H1 (cell line): Measurements from ENCODE around the gene SLC6A2. TPM values are rescaled to one million over a fixed set of nuclear protein-coding genes. Genes with fewer than 3 reads are reported as not detected.

Experiments
- CTCF ChIA-PET: fragments of 300-600 bp; sonication (Branson Sonifier 250); formaldehyde crosslinking; loops from one replicate; lab custom pipeline; 2021; ENCODE audit not compliant: partially characterized antibody; lab: Charles Lee
- POLR2A ChIA-PET: fragments of 300-600 bp; sonication (Branson Sonifier 250); formaldehyde crosslinking; loops from one replicate; lab custom pipeline; 2021; ENCODE audit warnings: inconsistent platforms; ENCODE audit not compliant: partially characterized antibody; lab: Charles Lee
- DNase-seq, 2 experiments: peaks; one replicate each; pipeline versions ENCODE4 v3.0.0 to v3.0.0-alpha.2; 2010 to 2022; ENCODE audit warnings: low spot score in 2 of 2, low read depth in 1 of 2, mixed read lengths in 1 of 2
- FAIRE-seq: peaks from 2 replicates; lab custom pipeline; 2011; peaks lifted over from hg19 to GRCh38; lab: Jason Lieb, UNC
- H2AFZ ChIP-seq: 2 replicates; pipeline ENCODE4 v1.8.1; 2012; ENCODE audit warnings: low read length, inconsistent platforms
- H2AK5ac ChIP-seq: 2 replicates; pipeline ENCODE4 v1.6.1; 2013; ENCODE audit warnings: low read depth, low read length
- H2BK120ac ChIP-seq: replicated peaks from 2 replicates; pipeline ENCODE3; 2013; ENCODE audit warnings: low read depth, low read length, inconsistent platforms
- H2BK12ac ChIP-seq: 2 replicates; pipeline ENCODE4 v1.6.1; 2013; ENCODE audit warnings: low read depth, low read length
- H2BK15ac ChIP-seq: 2 replicates; pipeline ENCODE4 v1.6.1; 2013; ENCODE audit warnings: low read length
- H2BK20ac ChIP-seq: 2 replicates; pipeline ENCODE4 v1.6.1; 2013; ENCODE audit warnings: low read length
- H2BK5ac ChIP-seq: 2 replicates; pipeline ENCODE4 v1.6.1; 2013; ENCODE audit warnings: low read depth, low read length
- H3K14ac ChIP-seq: 2 replicates; pipeline ENCODE4 v1.6.1; 2013; ENCODE audit warnings: inconsistent platforms; ENCODE audit not compliant: insufficient read length
- H3K18ac ChIP-seq: 2 replicates; pipeline ENCODE4 v1.6.1; 2013; ENCODE audit warnings: low read length; ENCODE audit errors: extremely low read depth
- H3K23ac ChIP-seq: 2 replicates; pipeline ENCODE4 v1.6.1; 2013; ENCODE audit warnings: inconsistent platforms; ENCODE audit not compliant: insufficient read length
- H3K23me2 ChIP-seq: 2 replicates; pipeline ENCODE4 v1.6.1; 2013; ENCODE audit warnings: low read depth, low read length
- H3K27ac ChIP-seq: 2 replicates; pipeline ENCODE4 v1.6.1; 2011; ENCODE audit warnings: low read depth, low read length, inconsistent platforms
- H3K27me3 ChIP-seq, 4 experiments: replicated peaks in 1 of 4; 1 replicate in 1 of 4; 2 replicates in 3 of 4; pipeline versions ENCODE4 v1.6.1 to v1.8.1; 2011 to 2013; ENCODE audit warnings: low read length in 3 of 4, mild to moderate bottlenecking in 3 of 4, inconsistent platforms in 2 of 4, mixed read lengths in 2 of 4, moderate library complexity in 1 of 4; ENCODE audit not compliant: control insufficient read depth in 3 of 4, insufficient read depth in 3 of 4; ENCODE audit errors: extremely low read depth in 1 of 4
- H3K36me3 ChIP-seq, 4 experiments: 2 replicates each; pipeline versions ENCODE4 v1.6.1 to v1.8.1; 2011 to 2013; ENCODE audit warnings: mild to moderate bottlenecking in 4 of 4, low read length in 3 of 4, moderate library complexity in 2 of 4, control low read depth in 1 of 4, inconsistent platforms in 1 of 4; ENCODE audit not compliant: insufficient read depth in 4 of 4, control insufficient read depth in 2 of 4
- H3K4ac ChIP-seq: replicated peaks from 2 replicates; pipeline ENCODE3; 2013; ENCODE audit warnings: low read length, low read depth, mixed read lengths, inconsistent platforms; ENCODE audit not compliant: insufficient read length
- H3K4me1 ChIP-seq, 4 experiments: replicated peaks in 1 of 4; 1 replicate in 1 of 4; 2 replicates in 3 of 4; pipeline versions ENCODE4 v1.6.1 to v1.8.1; 2011 to 2013; ENCODE audit warnings: low read length in 3 of 4, inconsistent platforms in 2 of 4, mixed read lengths in 1 of 4; ENCODE audit not compliant: insufficient read depth in 4 of 4, control insufficient read depth in 3 of 4
- H3K4me2 ChIP-seq, 2 experiments: 2 replicates each; pipeline versions ENCODE4 v1.6.1 to v1.8.1; 2011 to 2013; ENCODE audit warnings: low read depth in 2 of 2, low read length in 2 of 2, control low read depth in 1 of 2, inconsistent platforms in 1 of 2, mild to moderate bottlenecking in 1 of 2; ENCODE audit not compliant: insufficient read depth in 1 of 2
- H3K4me3 ChIP-seq, 4 experiments: fragments of 200-600, 300-600 bp in 1 of 4; sonication (generic), shearing (Covaris generic), sonication (Bioruptor Twin) in 1 of 4; 2 replicates each; pipeline versions ENCODE4 v1.5.1 to v1.8.1; 2011 to 2016; ENCODE audit warnings: low read length in 4 of 4, low read depth in 3 of 4, control low read depth in 2 of 4, inconsistent platforms in 2 of 4, mild to moderate bottlenecking in 2 of 4, mixed read lengths in 1 of 4, moderate library complexity in 1 of 4; ENCODE audit not compliant: insufficient read depth in 2 of 4; ENCODE audit errors: extremely low read depth in 1 of 4
- H3K56ac ChIP-seq: replicated peaks from 2 replicates; pipeline ENCODE3; 2013; ENCODE audit warnings: low read depth, mild to moderate bottlenecking, mixed read lengths, low read length, inconsistent platforms; ENCODE audit not compliant: insufficient read length
- H3K79me1 ChIP-seq: 2 replicates; pipeline ENCODE4 v1.6.1; 2013; ENCODE audit warnings: low read depth, low read length, control low read depth
- H3K79me2 ChIP-seq, 2 experiments: 2 replicates each; pipeline versions ENCODE4 v1.6.1 to v1.8.1; 2012 to 2013; ENCODE audit warnings: low read length in 2 of 2, mild to moderate bottlenecking in 2 of 2, inconsistent platforms in 1 of 2; ENCODE audit not compliant: insufficient read depth in 2 of 2, control insufficient read depth in 1 of 2
- H3K9ac ChIP-seq, 4 experiments: replicated peaks in 1 of 4; 1 replicate in 1 of 4; 2 replicates in 3 of 4; pipeline versions ENCODE4 v1.6.1 to v1.8.1; 2011 to 2013; ENCODE audit warnings: low read depth in 3 of 4, low read length in 3 of 4, control low read depth in 2 of 4, mild to moderate bottlenecking in 2 of 4, moderate library complexity in 2 of 4, inconsistent platforms in 1 of 4; ENCODE audit errors: extremely low read depth in 1 of 4
- H3K9me3 ChIP-seq, 2 experiments: 2 replicates each; pipeline versions ENCODE4 v1.6.1 to v1.8.1; 2012 to 2013; ENCODE audit warnings: mild to moderate bottlenecking in 2 of 2, moderate library complexity in 2 of 2, control low read depth in 1 of 2, inconsistent platforms in 1 of 2, low read depth in 1 of 2, low read length in 1 of 2, mixed read lengths in 1 of 2; ENCODE audit not compliant: insufficient read depth in 2 of 2
- H4K20me1 ChIP-seq, 2 experiments: replicated peaks in 1 of 2; 2 replicates each; pipeline versions ENCODE3 to v1.8.1; 2011 to 2013; ENCODE audit warnings: inconsistent platforms in 2 of 2, low read length in 2 of 2, mild to moderate bottlenecking in 1 of 2; ENCODE audit not compliant: insufficient read depth in 2 of 2, control insufficient read depth in 1 of 2
- H4K5ac ChIP-seq: 2 replicates; pipeline ENCODE4 v1.6.1; 2013; ENCODE audit warnings: low read length, low read depth, mixed read lengths, inconsistent platforms; ENCODE audit not compliant: insufficient read length
- H4K8ac ChIP-seq: 2 replicates; pipeline ENCODE4 v1.8.0; 2013; ENCODE audit warnings: mild to moderate bottlenecking, moderate library complexity, low read length, inconsistent platforms; ENCODE audit not compliant: insufficient read depth; ENCODE audit errors: extremely low read depth
- H4K91ac ChIP-seq: replicated peaks from 2 replicates; pipeline ENCODE3; 2013; ENCODE audit warnings: low read length, mixed read lengths, inconsistent platforms; ENCODE audit not compliant: insufficient read length
- EZH2 ChIP-seq: fragments of 200-600 bp; sonication (generic); IDR thresholded peaks from 2 replicates; pipeline ENCODE4 v1.7.1; 2012; ENCODE audit warnings: low read depth, mild to moderate bottlenecking, moderate library complexity, low read length, inconsistent platforms; ENCODE audit not compliant: severe bottlenecking
- RNF2 ChIP-seq: fragments of 200-900, 300-1000 bp; sonication (generic); IDR thresholded peaks from 2 replicates; pipeline ENCODE4 v1.7.1; 2016; ENCODE audit warnings: borderline replicate concordance, low read depth, mild to moderate bottlenecking, antibody characterized with exemption, low read length; ENCODE audit not compliant: poor library complexity, severe bottlenecking; ENCODE audit errors: missing control alignments
- RXRA ChIP-seq: IDR thresholded peaks from 2 replicates; pipeline ENCODE4 v1.6.1; 2011; ENCODE audit warnings: low read depth, mild to moderate bottlenecking, low read length, moderate library complexity; ENCODE audit not compliant: insufficient read depth
- SUZ12 ChIP-seq: fragments of 200-600 bp; sonication (generic); IDR thresholded peaks from 2 replicates; pipeline ENCODE4 v1.6.1; 2012; ENCODE audit warnings: mild to moderate bottlenecking, inconsistent platforms, low read length, moderate library complexity, mixed read lengths
- WGBS, 2 experiments: shearing (Covaris generic) in 1 of 2; methylation state at CpG; one replicate each; pipeline versions ENCODE4 v1.1.6 to v1.1.7; 2013 to 2015; ENCODE audit warnings: low lambda C conversion rate in 2 of 2, mixed read lengths in 2 of 2, inconsistent platforms in 1 of 2, low coverage in 1 of 2, missing lambda C conversion rate in 1 of 2; ENCODE audit not compliant: insufficient replicate concordance in 2 of 2, insufficient coverage in 1 of 2, insufficient read length in 1 of 2; ENCODE audit errors: extremely low coverage in 1 of 2, missing lambda C conversion rate in 1 of 2; 5-methylcytosine and 5-hydroxymethylcytosine counted together
- polyA plus RNA-seq, 7 experiments: library from polyadenylated mRNA; depleted of rRNA in 3 of 7; stranded (reverse) in 5 of 7; unstranded in 2 of 7; fragments of >200 nt in 5 of 7; fragments of 200-250 nt in 2 of 7; gene quantifications; 1 replicate in 5 of 7; 2 replicates in 1 of 7; 4 replicates in 1 of 7; pipeline versions ENCODE4 v1.2.1 to v1.2.3, GENCODE V29; 2011 to 2013; ENCODE audit warnings: missing spikeins in 2 of 7, mixed read lengths in 2 of 7
- total RNA-seq: library from RNA; stranded (reverse); fragmentation: NEBNext Ultra II Directional; extraction: Animal tissue kit (Norgen Biotek cat#: 25700); gene quantifications from 2 replicates; pipeline ENCODE4 v1.2.1, GENCODE V29; 2021

The SLC6A2 gene
- total and polyA plus RNA-seq, 2 of the 8 experiments (the other 6 are each of a cell fraction or from before 2014, with no cell fraction given): 0.35 TPM; not detected in 1

GRCh38 chr16:55655381-55655896 lies 349 bp upstream of the SLC6A2 start:
- 14% methylated on average over 23 of the region's 29 CpGs; no CpG with 5 or more reads in 1 of the 2 experiments for WGBS, 2 experiments
- peaks cover 38 to 65% (median 51%) of the 10 kb centered on the region in 4 experiments for H3K27me3 ChIP-seq

More at GRCh38 chr16:55655381-55655896, 349 bp upstream of the SLC6A2 start:
- H3K56ac ChIP-seq: no peak overlapping the region
- H3K36me3 ChIP-seq: no peaks in the 10 kb centered on the region
- no peak for FAIRE-seq
- H3K4me3 ChIP-seq: peak overlapping the region; percentile 45 to 76 (median 54)
- H3K79me2 ChIP-seq: no peaks in the 10 kb centered on the region
- no peak overlapping the region for H2BK15ac ChIP-seq
- no peak overlapping the region for H4K5ac ChIP-seq
- no peak overlapping the region for H3K18ac ChIP-seq
- H3K79me1 ChIP-seq: no peaks in the 10 kb centered on the region
- no peak overlapping the region for H3K4ac ChIP-seq
- H3K27ac ChIP-seq: no peak overlapping the region
- H2BK120ac ChIP-seq: no peak overlapping the region
- no peak overlapping the region; a peak in 1 of 7 replicates for H3K9ac ChIP-seq
- CTCF ChIA-PET: interaction anchor here (1.0 to 7.7 kb wide), 5 partner anchors 12 to 189 kb away, joined by 3 to 94 read pairs (median 13); no protein-coding TSS in a partner anchor
- H3K4me1 ChIP-seq: peaks cover 0 to 3% (median 1%) of the 10 kb centered on the region in 4 experiments; a peak in 4 of 7 replicates
- POLR2A ChIA-PET: no interaction called here
- H2BK12ac ChIP-seq: no peak overlapping the region
- H2AFZ ChIP-seq: no peak overlapping the region
- H4K91ac ChIP-seq: no peak overlapping the region
- peaks cover 16% of the 10 kb centered on the region for H3K23me2 ChIP-seq
- H2AK5ac ChIP-seq: no peak overlapping the region
- TF ChIP-seq RXRA (no peak), RNF2 (peak; percentile 41), SUZ12 (peak; percentile 60; the same call in 1 of the 2 replicates), EZH2 (peak; percentile 12)
- TF ChIP-seq, all 59 proteins: peak for 3
- H4K20me1 ChIP-seq: peaks cover 0 to 3% of the 10 kb centered on the region in 2 experiments
- no peak overlapping the region for H4K8ac ChIP-seq
- no peak overlapping the region for H2BK5ac ChIP-seq
- H3K14ac ChIP-seq: no peak overlapping the region
- DNase-seq: no peak
- H3K9me3 ChIP-seq: no peaks in the 10 kb centered on the region
- H3K4me2 ChIP-seq: peak overlapping the region; percentile 93 to 99
- no peak overlapping the region for H2BK20ac ChIP-seq
- H3K23ac ChIP-seq: no peak overlapping the region
